ENCODE measurements around the gene CYP1A2.
A peak's percentile ranks its signal among the peaks of the same experiment; 100 is the strongest.
"Not testable (repeated sequence)": the region's sequence is repeated elsewhere in the genome, so short reads cannot be mapped to it uniquely, and the experiment has no call there.

The CYP1A2 gene, protein sequence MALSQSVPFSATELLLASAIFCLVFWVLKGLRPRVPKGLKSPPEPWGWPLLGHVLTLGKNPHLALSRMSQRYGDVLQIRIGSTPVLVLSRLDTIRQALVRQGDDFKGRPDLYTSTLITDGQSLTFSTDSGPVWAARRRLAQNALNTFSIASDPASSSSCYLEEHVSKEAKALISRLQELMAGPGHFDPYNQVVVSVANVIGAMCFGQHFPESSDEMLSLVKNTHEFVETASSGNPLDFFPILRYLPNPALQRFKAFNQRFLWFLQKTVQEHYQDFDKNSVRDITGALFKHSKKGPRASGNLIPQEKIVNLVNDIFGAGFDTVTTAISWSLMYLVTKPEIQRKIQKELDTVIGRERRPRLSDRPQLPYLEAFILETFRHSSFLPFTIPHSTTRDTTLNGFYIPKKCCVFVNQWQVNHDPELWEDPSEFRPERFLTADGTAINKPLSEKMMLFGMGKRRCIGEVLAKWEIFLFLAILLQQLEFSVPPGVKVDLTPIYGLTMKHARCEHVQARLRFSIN

DNA sequence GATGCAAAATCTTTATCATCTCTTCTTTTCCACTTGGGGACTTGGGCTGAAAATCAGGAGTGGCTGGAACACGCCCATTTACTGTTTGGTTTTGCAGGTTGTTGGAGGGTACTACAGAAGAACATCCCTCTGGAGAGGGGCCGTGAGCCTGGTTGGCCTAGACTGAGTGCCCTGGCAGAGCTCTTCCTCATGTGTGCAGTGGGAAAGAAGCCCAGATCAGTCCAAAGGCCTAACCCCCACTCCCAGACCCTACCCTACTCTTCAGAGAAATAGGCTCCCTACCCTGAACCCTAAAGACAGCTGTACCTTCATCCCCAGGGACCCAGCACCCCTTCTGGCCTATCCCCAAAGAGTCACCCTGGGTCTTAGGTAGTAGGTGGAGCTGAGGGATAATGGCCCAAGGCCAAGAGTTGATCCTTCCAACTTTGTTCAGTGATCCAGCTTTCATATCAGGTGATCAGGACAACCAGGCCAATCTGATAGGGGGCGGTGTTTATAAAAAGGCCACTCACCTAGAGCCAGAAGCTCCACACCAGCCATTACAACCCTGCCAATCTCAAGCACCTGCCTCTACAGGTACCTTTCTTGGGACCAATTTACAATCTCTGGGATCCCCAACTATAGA, at the start of gene CYP1A2:
CYP1A2 (plus strand) TSS at position 524 of the 625 bp plus-strand sequence. CDS start 894 bp downstream, outside the sequence.
- no peak for DNase-seq

DNA sequence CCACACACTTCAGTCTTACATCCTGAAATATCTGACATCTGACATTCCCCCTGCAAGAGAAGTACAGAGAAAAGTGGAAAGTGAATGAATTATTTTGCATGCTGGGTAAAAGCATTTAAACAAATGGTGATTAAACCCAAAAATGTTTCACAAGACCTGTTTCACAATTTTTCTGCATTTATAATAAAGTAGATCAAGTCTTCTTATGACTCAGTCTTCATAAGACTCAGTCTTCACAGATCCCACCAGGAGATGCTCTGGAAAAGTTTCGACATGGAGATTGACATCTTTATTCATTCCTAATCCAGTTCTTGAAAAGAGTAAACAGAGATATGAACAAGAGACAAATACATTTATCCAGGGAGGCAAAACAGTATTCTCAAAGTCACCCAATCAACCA, 39.6 kb upstream of the CYP1A2 start:
- no peak for DNase-seq

DNA sequence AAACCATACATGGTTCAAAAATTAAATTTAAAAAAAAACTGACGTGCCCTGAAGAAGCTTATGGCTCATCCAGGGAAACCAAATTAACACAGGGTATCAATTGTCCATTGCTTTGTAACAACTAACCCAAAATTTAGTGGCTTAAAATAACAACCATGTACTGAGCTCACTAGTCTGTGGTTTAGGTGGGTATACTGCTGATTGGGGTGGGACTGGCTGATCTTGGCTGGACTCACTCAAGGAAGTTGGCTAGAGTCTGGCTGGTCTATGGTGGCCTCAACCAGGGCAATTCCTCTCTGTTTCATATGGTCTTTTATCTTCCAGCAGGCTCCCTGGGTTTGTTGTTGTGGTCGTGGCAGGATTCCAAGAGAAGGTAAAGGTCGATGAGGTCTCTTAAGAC, 38.8 kb upstream of the CYP1A2 start:
- DNase-seq: no peak

DNA sequence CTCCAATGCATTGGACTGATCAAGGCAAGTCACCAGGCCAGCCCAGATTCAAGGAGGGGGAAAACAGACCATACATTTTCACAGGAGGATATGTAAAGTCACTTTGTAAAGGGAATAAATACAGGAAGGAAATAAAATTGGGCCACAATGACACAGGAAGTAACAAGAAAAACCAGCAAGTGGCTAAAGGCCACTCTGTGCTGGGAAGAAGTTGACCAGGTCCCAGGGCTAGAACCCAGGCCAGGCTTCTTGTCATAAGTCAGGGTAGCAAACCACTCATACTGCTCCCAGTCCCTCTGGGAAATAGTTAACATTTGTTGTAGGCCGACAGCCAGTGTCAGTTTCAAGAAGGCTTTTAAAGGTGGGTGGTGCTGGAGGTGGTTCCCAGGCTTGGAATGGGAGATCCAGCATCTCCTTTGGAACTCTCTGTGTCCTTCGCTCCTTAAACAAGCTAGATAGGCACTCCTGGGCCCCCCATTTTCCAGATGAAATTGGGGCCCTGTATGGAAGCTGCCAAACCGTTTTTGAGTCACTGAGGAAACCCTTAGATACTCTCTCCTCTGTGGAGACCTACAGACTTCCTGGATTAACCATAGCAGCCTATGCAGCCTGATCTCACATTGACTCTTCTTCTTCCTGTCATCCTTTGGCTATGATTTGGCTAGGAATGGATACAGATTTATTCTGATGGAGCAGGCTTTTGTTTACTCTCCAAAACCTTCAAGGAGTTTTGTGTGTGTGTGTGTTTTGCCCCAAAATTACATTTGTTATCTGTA, 38.1 kb upstream of the CYP1A2 start:
- DNase-seq: no peak

DNA sequence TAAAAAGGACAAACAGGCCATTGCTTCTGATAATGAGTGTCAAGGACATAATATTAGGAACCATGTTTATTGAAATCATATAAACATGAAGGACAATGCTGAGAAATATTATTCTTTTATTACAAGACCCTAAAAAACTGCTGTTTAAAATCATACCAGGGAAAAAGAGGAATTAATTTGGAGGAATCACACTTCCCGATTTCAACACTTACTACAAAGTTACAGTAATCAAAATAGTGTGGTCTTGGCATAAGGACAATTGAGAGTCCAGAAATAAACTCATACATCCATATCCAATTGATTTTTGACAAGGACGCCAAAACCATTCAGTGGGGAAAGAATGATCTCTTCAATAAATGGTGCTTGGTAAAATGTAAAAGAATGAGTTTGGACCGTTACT, 36.3 kb upstream of the CYP1A2 start:
- DNase-seq: no peak

DNA sequence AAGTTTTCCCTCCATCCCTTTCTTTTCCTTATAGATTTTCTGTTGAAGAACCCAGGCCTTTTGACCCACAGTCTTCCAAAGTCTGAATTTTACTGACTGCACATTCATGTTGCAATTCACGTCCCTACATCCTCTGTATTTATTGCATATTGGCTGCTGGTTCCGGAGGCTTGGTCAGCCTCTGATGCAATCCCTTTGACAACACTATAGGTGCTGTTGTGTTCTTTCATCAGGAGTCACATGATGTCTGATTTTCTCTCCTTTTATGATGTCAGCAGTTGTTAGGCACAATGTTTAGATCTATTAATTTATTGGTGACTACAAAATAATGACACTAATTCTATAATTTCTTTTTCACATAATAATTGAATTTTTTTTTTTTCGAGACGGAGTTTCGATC, 32.0 kb upstream of the CYP1A2 start:
- no peak for DNase-seq

DNA sequence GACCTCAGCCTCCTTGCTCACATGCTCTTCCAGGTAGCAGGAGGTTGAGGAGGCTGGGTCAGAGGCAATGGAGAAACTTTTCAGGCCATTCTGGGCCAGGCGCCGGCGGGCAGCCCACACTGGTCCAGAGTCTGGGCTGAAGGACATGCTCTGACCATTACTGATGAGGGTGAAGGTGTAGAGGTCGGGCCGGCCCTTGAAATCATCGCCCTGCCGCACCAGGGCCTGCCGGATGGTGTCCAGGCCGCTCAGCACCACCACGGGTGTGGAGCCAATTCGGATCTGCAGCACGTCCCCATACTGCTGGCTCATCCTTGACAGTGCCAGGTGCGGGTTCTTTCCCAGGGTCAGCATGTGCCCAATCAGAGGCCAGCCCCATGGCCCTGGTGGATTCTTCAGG, 26.1 kb upstream of the CYP1A2 start:
- DNase-seq: no peak

DNA sequence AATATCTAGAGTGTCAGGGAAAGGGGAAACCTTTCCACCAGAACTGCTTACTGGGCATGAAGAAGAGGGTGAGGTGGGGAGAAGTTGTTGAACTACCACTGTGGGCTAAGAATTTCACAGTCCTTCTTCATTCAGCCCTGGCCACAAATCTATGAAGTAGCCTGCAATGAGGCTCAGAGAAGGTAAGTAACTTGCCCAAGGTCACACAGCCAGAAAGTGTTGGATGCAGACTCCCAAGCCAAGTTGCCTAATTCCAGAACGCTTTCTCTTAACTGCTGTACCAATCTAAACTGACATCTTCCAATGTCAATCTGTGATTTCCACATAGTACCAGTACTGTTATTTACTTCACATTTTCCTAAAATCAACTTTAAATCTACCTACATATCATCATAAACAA, 25.5 kb upstream of the CYP1A2 start:
- no peak for DNase-seq

DNA sequence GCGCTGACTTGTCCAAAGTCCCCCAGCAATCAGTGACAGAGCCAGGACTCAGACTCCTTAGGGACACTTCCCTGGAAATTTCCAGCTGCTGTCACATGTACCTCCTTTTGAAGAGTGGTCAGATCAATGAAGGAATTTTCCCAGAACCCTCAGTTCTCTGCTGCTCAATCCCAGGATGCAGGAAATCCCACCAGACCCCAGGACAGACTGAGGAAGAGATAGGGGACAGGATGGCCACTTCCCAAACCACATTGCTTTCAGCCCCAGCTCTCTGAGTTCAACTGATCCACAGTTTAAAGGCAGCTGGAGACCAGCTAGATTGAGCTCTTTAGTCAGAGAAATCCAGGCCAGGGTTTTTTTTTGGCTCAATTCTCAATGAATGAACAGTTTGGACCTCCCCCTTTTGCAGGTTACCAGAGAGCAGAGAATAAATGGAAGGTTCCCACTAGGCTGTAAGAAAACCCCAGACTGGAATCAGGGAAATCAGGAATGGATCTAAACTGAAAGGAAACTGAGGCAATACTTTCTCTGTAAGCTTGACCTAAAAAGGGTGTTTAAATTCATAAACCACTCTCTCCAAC, 24.8 kb upstream of the CYP1A2 start:
- DNase-seq: no peak

DNA sequence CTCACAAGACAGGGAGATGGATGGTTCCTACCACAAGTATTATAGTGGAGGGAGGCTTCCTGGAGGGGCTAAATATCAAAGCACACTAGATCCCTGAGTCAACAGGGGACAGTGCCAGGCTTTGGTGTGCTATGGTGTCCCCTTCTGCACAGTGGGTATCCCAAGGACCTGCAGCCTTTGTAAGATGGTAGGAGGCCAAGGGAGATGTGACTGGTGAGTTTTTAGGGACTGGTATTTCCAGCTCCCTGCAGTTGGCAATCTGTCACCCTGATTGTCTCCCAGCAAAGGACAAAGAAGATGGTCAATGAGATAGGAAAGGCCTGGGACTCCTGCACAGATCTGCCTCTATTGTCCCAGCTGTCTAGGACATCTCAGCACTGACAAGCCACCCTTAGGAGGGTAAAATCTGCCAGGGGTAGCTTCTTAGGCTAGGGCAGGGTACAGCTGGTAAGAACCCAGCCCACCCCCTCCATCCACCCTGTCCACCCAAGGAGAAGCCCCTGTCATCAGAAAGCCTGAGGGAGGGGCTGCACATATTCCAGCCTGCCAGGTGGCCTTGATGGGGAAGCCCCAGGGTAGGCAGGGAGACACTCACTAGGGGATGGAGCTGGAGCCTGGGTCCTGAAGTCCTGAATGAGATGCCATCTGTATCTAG, 23.9 kb upstream of the CYP1A2 start:
- no peak for DNase-seq

DNA sequence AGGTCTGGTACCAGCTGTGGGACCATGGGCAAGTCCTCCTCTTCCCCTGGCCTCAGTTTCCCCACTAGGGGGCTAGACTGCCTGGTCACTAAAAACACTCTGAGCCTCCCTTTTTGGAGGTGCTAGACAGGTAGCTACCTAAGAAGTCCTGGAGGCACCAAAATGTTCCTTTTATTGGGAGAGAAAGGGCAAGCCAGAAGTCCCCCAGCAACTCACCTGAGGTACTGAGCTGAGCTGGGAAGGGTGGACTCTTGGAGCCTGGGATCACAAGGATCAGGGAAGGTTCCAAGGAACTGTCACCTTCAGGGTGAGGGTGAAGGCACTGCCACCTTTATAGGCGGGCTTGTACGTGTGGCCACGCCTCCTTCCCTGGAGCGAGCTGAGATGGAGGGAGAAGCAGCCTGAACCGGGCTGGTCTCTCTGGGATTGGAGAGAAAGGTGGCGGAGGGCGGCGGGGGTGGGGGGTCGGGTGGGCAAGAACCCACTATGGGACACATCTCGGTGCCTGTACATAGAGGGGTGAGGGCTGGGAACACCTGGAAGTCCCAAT, 23.3 kb upstream of the CYP1A2 start, which contains the start of gene CYP1A1:
CYP1A1 (minus strand) TSS at position 304 of the 550 bp plus-strand sequence. CDS start 2,431 bp downstream, outside the sequence.
- DNase-seq: peak; percentile 66

DNA sequence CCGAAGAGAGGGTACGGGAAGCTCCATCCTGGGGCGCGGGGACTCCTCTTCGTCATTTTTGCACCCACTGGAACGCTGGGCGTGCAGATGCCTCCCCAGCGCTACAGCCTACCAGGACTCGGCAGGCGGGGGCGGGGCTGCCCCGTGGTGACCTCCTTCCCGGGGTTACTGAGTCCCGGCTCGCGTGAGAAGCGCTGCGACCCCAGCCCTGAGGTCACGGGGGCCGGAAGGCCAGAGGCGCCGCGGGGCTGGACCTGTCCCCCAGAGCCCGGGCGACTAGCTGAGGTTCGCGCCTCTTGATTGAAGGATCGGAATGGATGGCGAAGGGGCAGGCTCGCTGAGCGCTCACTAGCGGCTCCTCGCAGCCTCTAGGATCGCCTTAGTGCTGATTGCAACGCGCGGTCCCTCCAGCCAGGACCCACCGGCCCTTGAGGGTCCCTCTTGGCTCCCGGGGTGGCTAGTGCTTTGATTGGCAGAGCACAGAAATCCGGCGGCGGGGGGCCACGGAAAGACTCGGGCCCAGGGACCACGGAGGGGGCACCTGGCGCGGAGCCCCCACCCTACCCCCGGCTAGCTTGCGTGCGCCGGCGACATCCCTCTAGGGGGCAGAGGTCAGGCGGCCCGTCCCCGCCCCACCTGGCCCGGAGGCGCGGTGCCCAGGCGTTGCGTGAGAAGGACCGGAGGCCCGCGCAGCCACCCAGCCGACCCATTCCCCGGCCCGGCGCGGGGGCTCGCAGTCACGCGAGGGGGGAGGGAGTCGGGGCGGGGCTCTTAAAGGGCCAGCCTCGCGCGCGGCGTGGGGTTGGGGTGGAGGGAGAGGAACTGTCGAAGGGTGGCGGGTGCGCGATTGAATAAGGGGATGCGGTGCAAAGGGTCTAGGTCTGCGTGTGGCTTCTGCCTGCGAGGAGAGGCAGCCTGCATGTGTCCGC, 22.5 kb upstream of the CYP1A2 start:
- peak; percentile 75 for DNase-seq

DNA sequence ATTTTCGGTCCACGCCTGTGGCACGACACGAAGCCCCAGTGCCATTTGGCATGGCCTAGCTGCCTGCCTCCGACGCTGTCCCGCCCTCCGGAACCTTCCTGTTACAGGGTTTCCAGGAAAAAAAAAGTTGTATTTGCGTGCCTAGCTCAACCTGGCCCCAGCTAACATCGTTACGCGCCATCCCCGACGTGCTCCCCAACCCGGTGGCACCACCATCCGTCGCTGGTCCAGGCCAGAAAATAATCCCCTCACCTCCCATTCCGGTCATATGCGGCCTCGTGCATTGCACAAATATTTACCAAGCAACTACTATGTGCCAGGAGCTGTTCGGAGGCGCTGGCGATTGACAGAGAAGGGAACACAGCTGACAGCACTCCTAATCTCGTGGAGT, 21.9 kb upstream of the CYP1A2 start:
- DNase-seq: no peak

DNA sequence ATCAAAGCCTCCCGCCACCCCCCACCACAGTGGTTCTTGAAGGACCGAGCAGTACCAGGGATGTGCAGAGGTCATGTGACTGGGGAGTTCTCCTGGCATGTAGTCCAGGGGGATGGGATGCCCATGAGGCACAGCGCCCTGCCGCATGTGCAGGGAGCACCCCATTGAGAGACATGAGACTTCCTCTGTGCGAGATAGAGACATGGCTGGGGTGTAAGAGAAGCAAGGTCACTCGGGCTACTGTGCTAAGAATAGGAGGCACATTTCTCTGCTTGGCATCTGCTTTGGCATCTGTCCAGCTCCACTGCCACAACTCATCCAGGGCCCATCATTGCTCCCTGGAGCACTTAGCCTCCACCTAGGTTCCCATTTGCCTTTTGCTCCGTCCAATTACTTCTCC, 20.9 kb upstream of the CYP1A2 start:
- DNase-seq: no peak

DNA sequence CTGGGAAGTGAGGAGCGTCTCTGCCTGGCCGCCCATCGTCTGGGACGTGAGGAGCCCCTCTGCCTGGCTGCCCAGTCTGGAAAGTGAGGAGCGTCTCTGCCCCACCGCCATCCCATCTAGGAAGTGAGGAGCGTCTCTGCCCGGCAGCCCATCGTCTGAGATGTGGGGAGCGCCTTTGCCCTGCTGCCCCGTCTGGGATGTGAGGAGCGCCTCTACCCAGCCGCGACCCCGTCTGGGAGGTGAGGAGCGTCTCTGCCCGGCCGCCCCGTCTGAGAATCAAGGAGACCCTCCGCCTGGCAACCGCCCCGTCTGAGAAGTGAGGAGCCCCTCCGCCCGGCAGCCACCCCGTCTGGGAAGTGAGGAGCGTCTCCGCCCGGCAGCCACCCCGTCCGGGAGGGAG, 19.9 kb upstream of the CYP1A2 start:
- DNase-seq: not testable (repeated sequence)

DNA sequence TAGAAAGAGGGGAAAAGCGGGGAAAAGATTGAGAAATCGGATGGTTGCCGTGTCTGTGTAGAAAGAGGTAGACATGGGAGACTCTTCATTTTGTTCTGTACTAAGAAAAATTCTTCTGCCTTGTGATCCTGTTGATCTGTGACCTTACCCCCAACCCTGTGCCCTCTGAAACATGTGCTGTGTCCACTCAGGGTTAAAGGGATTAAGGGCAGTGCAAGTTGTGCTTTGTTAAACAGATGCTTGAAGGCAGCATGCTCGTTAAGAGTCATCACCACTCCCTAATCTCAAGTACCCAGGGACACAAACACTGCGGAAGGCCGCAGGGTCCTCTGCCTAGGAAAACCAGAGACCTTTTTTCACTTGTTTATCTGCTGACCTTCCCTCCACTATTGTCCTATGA, 19.3 kb upstream of the CYP1A2 start:
- DNase-seq: not testable (repeated sequence)

DNA sequence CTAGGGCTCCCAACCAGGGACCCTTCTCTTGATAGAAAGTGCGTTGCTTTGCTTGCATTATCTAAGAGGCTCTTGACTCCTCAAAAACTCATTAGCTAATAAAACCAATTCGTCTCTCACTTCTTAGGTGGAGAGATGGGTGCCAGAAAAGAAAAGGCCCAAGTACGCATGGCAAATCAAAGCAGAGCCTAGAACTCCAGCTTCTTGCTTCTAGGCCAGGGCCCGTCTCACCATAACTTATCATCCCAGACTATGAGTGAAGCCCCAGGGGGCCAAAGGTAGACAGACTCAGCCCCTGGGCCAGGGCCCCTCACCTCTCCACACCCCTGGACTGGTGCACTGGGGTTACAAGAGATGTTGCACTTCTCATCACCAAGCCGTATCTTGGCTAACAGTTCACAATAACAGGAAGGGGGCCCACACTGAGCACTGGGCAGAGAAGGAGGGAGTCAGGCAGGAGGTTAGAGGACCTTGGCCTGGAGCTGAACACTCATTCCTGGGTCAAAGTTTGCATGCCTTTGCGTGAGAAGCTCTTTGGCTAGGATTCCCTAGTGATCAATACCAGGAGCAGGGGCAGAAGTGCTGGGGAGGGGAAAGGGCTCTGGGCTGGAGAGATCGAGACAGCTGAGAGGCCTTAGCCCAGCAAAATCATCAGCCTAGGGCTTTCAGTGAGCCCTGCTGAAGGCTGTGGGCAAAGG, 17.9 kb upstream of the CYP1A2 start:
- DNase-seq: no peak

DNA sequence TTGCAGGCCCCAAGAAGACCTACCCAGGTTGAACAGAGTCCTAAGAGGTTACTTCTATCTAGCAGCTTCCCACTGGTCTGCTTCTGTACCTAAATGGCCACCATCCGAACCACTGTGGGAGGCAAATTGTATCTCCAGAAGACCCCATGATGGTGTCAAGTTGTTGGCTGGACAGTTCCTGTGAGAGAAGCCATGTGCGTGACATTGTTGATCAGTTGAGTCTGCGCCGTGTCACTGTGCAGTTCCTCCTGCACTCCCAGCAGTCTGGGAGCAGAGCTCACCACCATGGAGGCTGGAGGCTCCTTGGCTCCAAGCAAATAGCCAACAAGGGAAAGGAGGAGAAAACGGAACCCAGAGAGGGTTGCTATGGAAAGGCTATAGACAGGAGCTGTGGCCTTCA, 15.8 kb upstream of the CYP1A2 start:
- no peak for DNase-seq

DNA sequence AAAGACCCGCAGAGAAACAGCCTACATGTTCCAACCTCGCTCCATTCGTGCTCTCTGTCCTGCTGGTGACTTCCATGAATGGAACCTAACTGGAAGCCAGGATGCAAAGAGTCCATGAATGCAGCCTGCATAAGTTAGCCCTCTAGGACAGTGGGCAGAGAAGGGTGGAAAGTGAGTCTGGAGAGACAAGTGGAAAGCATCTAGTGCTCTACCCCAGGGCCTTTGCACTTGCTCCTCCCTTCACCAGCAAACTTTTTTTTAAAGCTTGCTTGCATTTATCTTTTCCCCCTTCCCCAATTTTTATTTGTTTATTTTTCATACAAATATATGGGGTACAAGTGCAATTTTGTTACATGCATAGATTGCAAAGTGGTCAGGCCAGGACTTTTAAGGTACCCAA, 15.4 kb upstream of the CYP1A2 start:
- no peak for DNase-seq

DNA sequence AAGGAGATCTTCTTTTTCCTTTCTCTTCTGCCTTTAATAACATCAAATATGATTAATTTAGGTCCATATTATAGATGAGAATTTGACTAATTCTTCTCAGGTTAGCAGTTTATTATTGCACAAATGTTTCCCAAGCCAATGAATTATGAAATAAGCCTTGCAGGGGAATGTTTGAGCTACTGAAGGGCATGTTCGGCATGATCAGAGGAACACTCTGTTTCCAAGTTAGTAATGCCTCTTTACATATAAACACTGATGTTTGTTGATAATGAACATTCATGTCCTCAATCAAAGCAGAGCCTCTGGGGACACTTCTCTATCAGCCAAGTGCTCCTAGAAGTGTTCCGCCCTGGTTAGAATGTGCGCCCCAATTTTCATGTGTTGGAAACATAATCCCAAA, 13.3 kb upstream of the CYP1A2 start:
- no peak for DNase-seq

Measured in stimulated activated CD4-positive, alpha-beta T cell treated with anti-CD3 and anti-CD28 coated beads, Interleukin-15, amount 100 ng/mL, for 24 hours (primary cell).